ENCODE measurements around the gene SLC17A7.

Gene SLC17A7

DNA sequence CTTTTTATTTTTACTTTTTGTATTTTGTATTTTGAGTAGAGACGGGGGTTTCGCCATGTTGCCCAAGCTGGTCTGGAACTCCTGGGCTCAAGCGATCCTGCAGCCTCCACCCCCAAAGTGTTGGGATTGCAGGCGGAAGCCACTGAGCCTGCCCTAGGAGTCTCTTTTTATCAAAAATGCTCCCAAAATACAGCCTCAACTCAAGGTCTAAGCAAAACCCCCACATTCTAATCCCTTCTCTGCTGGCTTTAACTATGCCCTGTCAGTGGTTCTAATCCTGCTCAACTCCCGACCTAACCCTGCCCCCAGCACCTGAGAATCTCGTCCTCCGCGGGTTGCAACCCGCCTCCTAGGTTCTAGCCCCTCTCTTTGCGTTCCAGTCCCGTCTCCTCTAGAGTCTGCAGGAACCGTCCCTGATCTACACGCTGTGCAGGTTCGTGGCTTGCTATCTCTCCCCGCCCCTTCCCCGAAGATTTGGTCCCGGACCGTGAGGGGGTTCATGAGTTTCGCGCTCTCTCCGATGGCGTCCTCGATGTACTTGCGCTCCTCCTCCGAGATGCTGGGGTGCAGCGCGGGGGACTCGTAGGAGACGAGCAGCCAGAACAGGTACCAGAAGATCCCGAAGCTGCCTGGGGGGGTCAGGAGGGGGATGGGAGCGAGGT, 8.0 kb downstream of the SLC17A7 start:
- Histone ChIP-seq H3K9me3 (ENCODE audit: control insufficient read depth, low read length) (no peaks in the 10 kb centered on the region), H3K79me1 (replicated peaks; ENCODE audit: low read length, poor library complexity, severe bottlenecking) (no peaks in the 10 kb centered on the region), H4K91ac (ENCODE audit: low read length) (no peak overlapping the region), H4K8ac (ENCODE audit: low read length) (no peak overlapping the region), H3K36me3 (ENCODE audit: control insufficient read depth in 1 of 2, insufficient read depth in 2 of 2, low read depth in 1 of 2, low read length in 2 of 2) (no peaks in the 10 kb centered on the region), H3K4me2 (ENCODE audit: low read length, poor library complexity, severe bottlenecking) (no peak overlapping the region), H3K27ac (ENCODE audit: low read length, poor library complexity, severe bottlenecking) (no peak overlapping the region), H2BK120ac (ENCODE audit: low read depth, low read length) (no peak overlapping the region), H3K23ac (ENCODE audit: low read length in 2 of 2) (no peak overlapping the region), H3K4me3 (ENCODE audit: insufficient read depth in 1 of 2, low read depth in 1 of 2, low read length in 2 of 2) (no peak overlapping the region), H3K18ac (ENCODE audit: low read depth in 1 of 2, low read length in 2 of 2) (no peak overlapping the region), H2BK15ac (ENCODE audit: low read depth, poor library complexity, severe bottlenecking) (no peak overlapping the region), H2BK12ac (ENCODE audit: low read length in 2 of 2) (no peak overlapping the region), H3K9ac (ENCODE audit: low read length) (no peak overlapping the region), H3K4me1 (ENCODE audit: control insufficient read depth, insufficient read depth, low read depth, low read length) (peaks cover 6% of the 10 kb centered on the region), H3K4ac (ENCODE audit: low read depth in 1 of 2, low read length in 2 of 2) (no peak overlapping the region), H2BK5ac (ENCODE audit: low read depth, low read length, poor library complexity, severe bottlenecking) (no peak overlapping the region), H2AFZ (ENCODE audit: low read depth, low read length) (no peak overlapping the region), H3K27me3 (ENCODE audit: control insufficient read depth in 1 of 2, insufficient read depth in 1 of 2, low read length in 2 of 2) (peaks cover 59 to 77% of the 10 kb centered on the region in 2 experiments), H3K14ac (ENCODE audit: low read length in 2 of 2) (no peak overlapping the region), H2AK5ac (ENCODE audit: low read length, severe bottlenecking) (no peak overlapping the region)
- no peak for DNase-seq
- WGBS: 78% methylated on average over 31 of the region's 31 CpGs

DNA sequence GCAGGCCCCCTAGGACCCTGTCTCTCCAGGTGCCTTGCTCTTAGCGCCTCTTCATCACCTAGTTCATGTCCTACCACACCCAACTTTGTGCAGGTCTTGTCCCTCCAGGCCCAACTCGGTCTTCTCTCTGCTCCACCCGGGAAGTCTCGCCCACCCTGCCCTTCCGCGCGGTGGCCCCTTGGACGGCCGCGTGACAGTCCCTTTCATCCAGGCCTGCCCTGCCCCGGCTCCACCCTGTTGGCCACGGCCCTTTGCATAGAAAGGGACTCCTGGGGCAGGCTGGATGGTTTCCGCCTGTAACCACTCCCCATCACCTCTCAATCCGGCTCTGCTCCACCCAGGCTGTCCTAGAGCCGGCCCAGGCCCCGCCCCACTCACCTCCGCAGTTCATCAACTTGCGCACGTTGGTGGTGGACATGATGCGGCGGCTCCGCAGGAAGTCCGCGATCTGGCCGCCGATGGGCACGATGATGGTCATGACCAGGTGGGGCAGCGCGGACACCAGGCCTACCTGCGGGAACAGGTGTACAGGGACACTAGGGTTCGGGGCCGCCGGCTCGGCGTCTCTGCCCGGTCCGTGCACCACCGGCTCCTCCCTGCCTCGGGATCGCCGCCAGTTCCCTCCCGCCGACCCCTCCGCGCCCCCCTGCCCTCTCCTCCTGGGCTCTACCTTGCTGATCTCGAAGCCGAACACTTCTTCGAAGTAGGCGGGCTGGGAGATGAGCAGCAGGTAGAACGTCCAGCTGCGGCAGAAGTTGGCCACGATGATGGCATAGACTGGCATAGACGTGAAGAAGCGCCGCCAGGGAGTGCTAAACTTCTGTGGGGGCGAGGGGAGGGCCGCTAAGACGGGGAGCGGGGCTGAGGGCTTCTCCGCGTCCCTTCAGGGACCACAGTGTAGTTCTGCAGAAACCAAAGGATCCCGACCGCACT, 8.9 kb downstream of the SLC17A7 start:
- H4K8ac ChIP-seq (ENCODE audit: low read length): no peak overlapping the region
- no peak overlapping the region for H3K4ac ChIP-seq (ENCODE audit: low read depth in 1 of 2, low read length in 2 of 2)
- no peak overlapping the region for H2BK120ac ChIP-seq (ENCODE audit: low read depth, low read length)
- no peak overlapping the region for H2BK12ac ChIP-seq (ENCODE audit: low read length in 2 of 2)
- H3K4me3 ChIP-seq (ENCODE audit: insufficient read depth in 1 of 2, low read depth in 1 of 2, low read length in 2 of 2): no peak overlapping the region
- no peak overlapping the region for H3K9ac ChIP-seq (ENCODE audit: low read length)
- H3K79me1 ChIP-seq (replicated peaks; ENCODE audit: low read length, poor library complexity, severe bottlenecking): no peaks in the 10 kb centered on the region
- no peak overlapping the region for H2AFZ ChIP-seq (ENCODE audit: low read depth, low read length)
- no peak for DNase-seq
- no peaks in the 10 kb centered on the region for H3K9me3 ChIP-seq (ENCODE audit: control insufficient read depth, low read length)
- no peak overlapping the region for H3K23ac ChIP-seq (ENCODE audit: low read length in 2 of 2)
- WGBS: 42% methylated on average over 63 of the region's 63 CpGs
- peaks cover 57 to 77% of the 10 kb centered on the region in 2 experiments for H3K27me3 ChIP-seq (ENCODE audit: control insufficient read depth in 1 of 2, insufficient read depth in 1 of 2, low read length in 2 of 2)
- H3K4me1 ChIP-seq (ENCODE audit: control insufficient read depth, insufficient read depth, low read depth, low read length): peaks cover 13% of the 10 kb centered on the region
- no peak overlapping the region for H2AK5ac ChIP-seq (ENCODE audit: low read length, severe bottlenecking)
- H3K36me3 ChIP-seq (ENCODE audit: control insufficient read depth in 1 of 2, insufficient read depth in 2 of 2, low read depth in 1 of 2, low read length in 2 of 2): no peaks in the 10 kb centered on the region
- H4K91ac ChIP-seq (ENCODE audit: low read length): no peak overlapping the region
- H3K18ac ChIP-seq (ENCODE audit: low read depth in 1 of 2, low read length in 2 of 2): no peak overlapping the region
- peak overlapping the region; percentile 74 for H2BK15ac ChIP-seq (ENCODE audit: low read depth, poor library complexity, severe bottlenecking)
- H2BK5ac ChIP-seq (ENCODE audit: low read depth, low read length, poor library complexity, severe bottlenecking): no peak overlapping the region
- no peak overlapping the region for H3K4me2 ChIP-seq (ENCODE audit: low read length, poor library complexity, severe bottlenecking)
- H3K27ac ChIP-seq (ENCODE audit: low read length, poor library complexity, severe bottlenecking): no peak overlapping the region
- no peak overlapping the region for H3K14ac ChIP-seq (ENCODE audit: low read length in 2 of 2)

DNA sequence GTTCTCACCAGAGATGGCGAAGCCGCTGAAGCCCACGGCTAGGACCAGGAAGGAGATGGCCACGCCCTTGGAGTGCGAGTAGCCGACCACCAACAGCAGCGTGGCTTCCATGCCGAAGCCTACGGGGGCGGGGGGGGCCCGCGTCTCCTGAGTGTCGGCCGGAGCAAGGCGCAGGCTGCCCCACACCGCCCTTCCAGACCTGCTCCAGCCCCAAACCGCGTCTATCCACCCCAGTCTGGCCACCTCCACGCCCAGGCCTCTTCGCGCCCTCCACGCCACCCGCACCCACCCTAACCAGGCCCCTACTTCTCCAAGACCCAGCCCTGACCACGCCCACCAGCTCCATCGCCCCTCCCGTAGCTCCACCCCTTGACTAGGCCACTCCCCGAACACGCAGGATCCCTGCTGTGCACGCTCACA, 10.0 kb downstream of the SLC17A7 start:
- Histone ChIP-seq H3K79me1 (replicated peaks; ENCODE audit: low read length, poor library complexity, severe bottlenecking) (no peaks in the 10 kb centered on the region), H3K9me3 (ENCODE audit: control insufficient read depth, low read length) (no peaks in the 10 kb centered on the region), H3K18ac (ENCODE audit: low read depth in 1 of 2, low read length in 2 of 2) (no peak overlapping the region), H2BK12ac (ENCODE audit: low read length in 2 of 2) (no peak overlapping the region), H3K23ac (ENCODE audit: low read length in 2 of 2) (no peak overlapping the region), H2AFZ (ENCODE audit: low read depth, low read length) (no peak overlapping the region), H3K9ac (ENCODE audit: low read length) (no peak overlapping the region), H4K8ac (ENCODE audit: low read length) (no peak overlapping the region), H3K4ac (ENCODE audit: low read depth in 1 of 2, low read length in 2 of 2) (no peak overlapping the region), H3K36me3 (ENCODE audit: control insufficient read depth in 1 of 2, insufficient read depth in 2 of 2, low read depth in 1 of 2, low read length in 2 of 2) (no peaks in the 10 kb centered on the region), H4K91ac (ENCODE audit: low read length) (no peak overlapping the region), H3K27ac (ENCODE audit: low read length, poor library complexity, severe bottlenecking) (no peak overlapping the region), H3K4me1 (ENCODE audit: control insufficient read depth, insufficient read depth, low read depth, low read length) (peaks cover 11% of the 10 kb centered on the region), H2AK5ac (ENCODE audit: low read length, severe bottlenecking) (no peak overlapping the region), H3K14ac (ENCODE audit: low read length in 2 of 2) (no peak overlapping the region), H2BK5ac (ENCODE audit: low read depth, low read length, poor library complexity, severe bottlenecking) (no peak overlapping the region), H3K4me3 (ENCODE audit: insufficient read depth in 1 of 2, low read depth in 1 of 2, low read length in 2 of 2) (no peak overlapping the region), H3K27me3 (ENCODE audit: control insufficient read depth in 1 of 2, insufficient read depth in 1 of 2, low read length in 2 of 2) (peaks cover 62 to 77% of the 10 kb centered on the region in 2 experiments), H2BK120ac (ENCODE audit: low read depth, low read length) (no peak overlapping the region), H2BK15ac (ENCODE audit: low read depth, poor library complexity, severe bottlenecking) (no peak overlapping the region), H3K4me2 (ENCODE audit: low read length, poor library complexity, severe bottlenecking) (no peak overlapping the region)
- DNase-seq: no peak
- WGBS: 81% methylated on average over 25 of the region's 29 CpGs

DNA sequence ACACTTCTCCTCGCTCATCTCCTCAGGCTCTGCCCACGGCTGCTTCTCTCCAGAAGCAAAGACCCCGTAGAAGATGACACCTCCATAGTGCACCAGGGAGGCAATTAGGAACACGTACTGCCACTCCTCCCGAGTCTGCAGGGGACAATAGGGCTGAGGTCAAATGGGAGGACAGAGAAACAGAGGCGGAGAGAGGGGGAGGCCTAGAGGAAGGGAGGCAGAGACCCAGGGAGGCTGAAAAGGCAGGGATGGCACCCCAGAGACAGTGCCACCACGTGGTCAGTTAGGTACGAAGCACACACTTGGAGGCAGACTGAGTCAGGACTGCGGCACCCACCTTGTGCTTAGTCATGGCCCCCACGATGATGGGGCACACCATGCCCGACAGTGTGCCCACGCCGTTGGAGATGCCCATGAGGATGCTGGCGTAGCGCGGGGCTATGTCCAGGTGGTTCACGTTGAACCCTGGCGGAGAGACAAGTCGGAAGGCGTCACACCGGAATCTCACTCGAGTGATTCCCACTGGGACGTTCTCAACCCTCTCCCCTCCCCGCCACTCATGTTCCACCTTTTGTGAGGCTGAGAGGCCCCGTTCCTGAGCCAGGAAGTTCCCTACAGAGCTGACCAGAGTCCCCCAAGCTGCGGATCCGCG, 10.5 kb downstream of the SLC17A7 start:
- Histone ChIP-seq H3K9ac (ENCODE audit: low read length) (no peak overlapping the region), H3K27me3 (ENCODE audit: control insufficient read depth in 1 of 2, insufficient read depth in 1 of 2, low read length in 2 of 2) (peaks cover 64 to 77% of the 10 kb centered on the region in 2 experiments), H3K4me3 (ENCODE audit: insufficient read depth in 1 of 2, low read depth in 1 of 2, low read length in 2 of 2) (no peak overlapping the region), H3K4me2 (ENCODE audit: low read length, poor library complexity, severe bottlenecking) (no peak overlapping the region), H2BK12ac (ENCODE audit: low read length in 2 of 2) (no peak overlapping the region), H3K27ac (ENCODE audit: low read length, poor library complexity, severe bottlenecking) (no peak overlapping the region), H2AFZ (ENCODE audit: low read depth, low read length) (no peak overlapping the region), H3K9me3 (ENCODE audit: control insufficient read depth, low read length) (no peaks in the 10 kb centered on the region), H2AK5ac (ENCODE audit: low read length, severe bottlenecking) (no peak overlapping the region), H3K14ac (ENCODE audit: low read length in 2 of 2) (no peak overlapping the region), H2BK5ac (ENCODE audit: low read depth, low read length, poor library complexity, severe bottlenecking) (no peak overlapping the region), H3K4ac (ENCODE audit: low read depth in 1 of 2, low read length in 2 of 2) (no peak overlapping the region), H3K18ac (ENCODE audit: low read depth in 1 of 2, low read length in 2 of 2) (no peak overlapping the region), H3K79me1 (replicated peaks; ENCODE audit: low read length, poor library complexity, severe bottlenecking) (no peaks in the 10 kb centered on the region), H4K8ac (ENCODE audit: low read length) (no peak overlapping the region), H3K36me3 (ENCODE audit: control insufficient read depth in 1 of 2, insufficient read depth in 2 of 2, low read depth in 1 of 2, low read length in 2 of 2) (no peaks in the 10 kb centered on the region), H3K4me1 (ENCODE audit: control insufficient read depth, insufficient read depth, low read depth, low read length) (peaks cover 10% of the 10 kb centered on the region), H3K23ac (ENCODE audit: low read length in 2 of 2) (no peak overlapping the region), H4K91ac (ENCODE audit: low read length) (no peak overlapping the region), H2BK15ac (ENCODE audit: low read depth, poor library complexity, severe bottlenecking) (no peak overlapping the region), H2BK120ac (ENCODE audit: low read depth, low read length) (no peak overlapping the region)
- DNase-seq: no peak
- 84% methylated on average over 26 of the region's 28 CpGs for WGBS
